Effector memory CD4-positive, alpha-beta T cell (primary cell): Measurements from ENCODE around the gene SALL4.
"Not testable (repeated sequence)": the region's sequence is repeated elsewhere in the genome, so short reads cannot be mapped to it uniquely, and the experiment has no call there.

Experiments
- DNase-seq, 3 donors: peaks; one replicate each; pipeline ENCODE4 v3.0.0-alpha.2; 2020
- H3K27ac ChIP-seq: 2 replicates; pipeline ENCODE4 v1.7.0; 2013; ENCODE audit warnings: mild to moderate bottlenecking, low read length, moderate library complexity; ENCODE audit not compliant: insufficient read depth, poor library complexity, severe bottlenecking
- H3K27me3 ChIP-seq: replicated peaks from 2 replicates; pipeline ENCODE4 v1.7.0; 2013; ENCODE audit warnings: mild to moderate bottlenecking, low read length; ENCODE audit not compliant: insufficient read depth, control insufficient read depth, poor library complexity, severe bottlenecking
- H3K36me3 ChIP-seq: 2 replicates; pipeline ENCODE4 v1.7.0; 2013; ENCODE audit warnings: mild to moderate bottlenecking, low read length, moderate library complexity; ENCODE audit not compliant: control insufficient read depth, insufficient read depth
- H3K4me1 ChIP-seq: 2 replicates; pipeline ENCODE4 v1.7.0; 2013; ENCODE audit warnings: low read length, mild to moderate bottlenecking; ENCODE audit not compliant: control insufficient read depth, insufficient read depth, poor library complexity, severe bottlenecking
- H3K4me3 ChIP-seq: 2 replicates; pipeline ENCODE4 v1.7.0; 2013; ENCODE audit warnings: low read length, low read depth, mild to moderate bottlenecking; ENCODE audit not compliant: insufficient read depth, poor library complexity, severe bottlenecking
- H3K9me3 ChIP-seq: 2 replicates; pipeline ENCODE4 v1.7.0; 2013; ENCODE audit warnings: mild to moderate bottlenecking, low read length, moderate library complexity; ENCODE audit not compliant: control insufficient read depth

The SALL4 gene

GRCh38 chr20:51768759-51769517 is 33.4 kb downstream of the SALL4 start:
- no peak for DNase-seq
- Histone ChIP-seq H3K27me3 (peaks cover 4% of the 10 kb centered on the region), H3K4me1 (peaks cover 4% of the 10 kb centered on the region), H3K36me3 (no peaks in the 10 kb centered on the region), H3K9me3 (no peaks in the 10 kb centered on the region), H3K4me3 (no peak overlapping the region), H3K27ac (no peak overlapping the region)

- DNase-seq: no peak
- no peaks in the 10 kb centered on the region for H3K36me3 ChIP-seq
- no peak within 1 kb of the TSS for H3K27ac ChIP-seq
- H3K4me1 ChIP-seq: peaks cover 4% of the 10 kb centered on the region
- no peaks in the 10 kb centered on the region for H3K9me3 ChIP-seq
- peak within 1 kb of the TSS; percentile 40 for H3K4me3 ChIP-seq
- H3K27me3 ChIP-seq: peaks cover 4% of the 10 kb centered on the region
Measured at GRCh38 chr20:51767867-51768758, 34.2 kb downstream of the SALL4 start, which contains the start of gene ATP9A. ATP9A (minus strand) TSS chr20:51768390; CDS start chr20:51768369, 21 bp downstream.

- Histone ChIP-seq H3K4me3 (peak overlapping the region; percentile 40), H3K4me1 (peaks cover 4% of the 10 kb centered on the region), H3K27ac (no peak overlapping the region), H3K36me3 (no peaks in the 10 kb centered on the region), H3K9me3 (no peaks in the 10 kb centered on the region), H3K27me3 (peaks cover 4% of the 10 kb centered on the region)
- DNase-seq: peak in 1 of 3 donors; percentile 1
Measured at GRCh38 chr20:51766994-51767866, 35.1 kb downstream of the SALL4 start.

GRCh38 chr20:51765381-51765780 is 36.9 kb downstream of the SALL4 start:
- not testable (repeated sequence) for H3K36me3 ChIP-seq, H3K27me3 ChIP-seq, H3K4me3 ChIP-seq, H3K4me1 ChIP-seq, DNase-seq, H3K9me3 ChIP-seq, H3K27ac ChIP-seq

- H3K36me3 ChIP-seq: no peaks in the 10 kb centered on the region
- H3K27me3 ChIP-seq: no peaks in the 10 kb centered on the region
- H3K4me1 ChIP-seq: peaks cover 4% of the 10 kb centered on the region
- DNase-seq: no peak
- no peak overlapping the region for H3K27ac ChIP-seq
- no peak overlapping the region for H3K4me3 ChIP-seq
- no peaks in the 10 kb centered on the region for H3K9me3 ChIP-seq
Measured at GRCh38 chr20:51763965-51764602, 38.2 kb downstream of the SALL4 start.

GRCh38 chr20:51760905-51761546 is 41.3 kb downstream of the SALL4 start:
- H3K9me3 ChIP-seq: no peaks in the 10 kb centered on the region
- no peaks in the 10 kb centered on the region for H3K27me3 ChIP-seq
- no peak overlapping the region for H3K27ac ChIP-seq
- no peaks in the 10 kb centered on the region for H3K4me1 ChIP-seq
- H3K4me3 ChIP-seq: no peak overlapping the region
- no peaks in the 10 kb centered on the region for H3K36me3 ChIP-seq
- no peak for DNase-seq

- Histone ChIP-seq H3K36me3 (no peaks in the 10 kb centered on the region), H3K4me1 (no peaks in the 10 kb centered on the region), H3K27ac (no peak overlapping the region), H3K9me3 (no peaks in the 10 kb centered on the region), H3K27me3 (no peaks in the 10 kb centered on the region), H3K4me3 (no peak overlapping the region)
- no peak for DNase-seq
Measured at GRCh38 chr20:51759769-51760510, 42.4 kb downstream of the SALL4 start.

- no peak for DNase-seq
- no peak overlapping the region for H3K27ac ChIP-seq
Measured at GRCh38 chr20:51758978-51759544, 43.3 kb downstream of the SALL4 start.

More at GRCh38 chr20:51758978-51759544, 43.3 kb downstream of the SALL4 start:
- Histone ChIP-seq H3K36me3 (no peaks in the 10 kb centered on the region), H3K9me3 (no peaks in the 10 kb centered on the region), H3K4me1 (no peaks in the 10 kb centered on the region), H3K4me3 (no peak overlapping the region), H3K27me3 (no peaks in the 10 kb centered on the region)
